MM.1S (cell line): ENCODE results near the gene S100A13.

Experiments
- CTCF ChIP-seq: fragments of 300-600 bp; sonication (generic); IDR thresholded peaks from 2 replicates; pipeline ENCODE4 v1.5.1; 2016; ENCODE audit warnings: antibody characterized with exemption, low read length, mixed read lengths
- EZH2 ChIP-seq: fragments of 300-600 bp; sonication (generic); optimal IDR thresholded peaks from 2 replicates; pipeline ENCODE3; 2017; ENCODE audit warnings: low read depth, mild to moderate bottlenecking, antibody characterized with exemption, low read length, mixed read lengths

GRCh38 chr1:153673511-153673910 is 46.2 kb upstream of the S100A13 start:
- TF ChIP-seq CTCF, result no peak
- no peak for TF ChIP-seq EZH2
